Right lobe of liver (tissue), 4 donors: ENCODE data around the gene SLC38A3.

ENCODE experiments used
- CTCF ChIP-seq, 4 donors: fragments of 200-600 bp in 3 of 4; fragments of 450-650 bp in 1 of 4; IDR thresholded peaks; one replicate each; pipeline versions ENCODE4 v1.5.1 to v1.8.0; 2016 to 2022; ENCODE audit warnings: antibody characterized with exemption in 4 of 4, mild to moderate bottlenecking in 2 of 4
- POLR2A ChIP-seq: fragments of 450-650 bp; IDR thresholded peaks from one replicate; pipeline ENCODE4 v1.6.1; 2017; ENCODE audit warnings: antibody characterized with exemption, mild to moderate bottlenecking
- donor health status: DM: no; HTN: no; CAD: no.
- donor health status: DM: no; HTN: no; CAD: no.
- donor health status: DM: no; HTN: yes; CAD: no.

DNA sequence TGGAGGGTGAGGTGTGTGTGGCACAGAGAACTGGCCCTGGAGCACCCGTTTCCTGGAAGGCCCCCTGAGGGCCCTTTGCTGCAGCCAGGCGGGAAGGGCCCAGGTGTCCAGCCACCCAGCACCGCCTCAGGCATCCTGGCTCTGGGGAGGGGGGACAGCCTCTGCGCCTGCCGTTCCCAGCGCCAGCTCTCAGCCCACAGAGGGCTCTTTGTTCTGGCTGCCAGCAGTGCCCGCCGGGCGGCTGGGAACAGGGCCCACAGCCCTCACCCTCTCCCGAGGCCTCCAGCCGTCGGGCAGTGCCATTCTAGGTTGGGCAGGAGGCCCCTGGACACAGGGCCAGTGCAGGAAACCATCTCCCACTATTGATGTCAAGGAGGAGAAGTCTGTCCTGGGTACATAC is 8.3 kb downstream of the SLC38A3 start:
- TF ChIP-seq POLR2A (no peak), CTCF (IDR thresholded peaks at IDR 0.05) (no peak)
